Chondrocyte (in vitro differentiated cells): Measurements from ENCODE around the gene OPHN1. TPM values are rescaled to one million over a fixed set of nuclear protein-coding genes. Genes with fewer than 3 reads are reported as not detected.

ENCODE experiments used
- DNase-seq: peaks from one replicate; pipeline ENCODE4 v3.0.0; 2021; ENCODE audit warnings: mixed read lengths, low spot score
- H3K27ac Mint-ChIP-seq: one replicate; pipeline ENCODE4 v1.8.0; 2021; ENCODE audit warnings: mild to moderate bottlenecking, moderate library complexity, mixed read lengths; ENCODE audit not compliant: unreplicated experiment
- H3K27me3 Mint-ChIP-seq: 2 replicates; pipeline ENCODE4 v1.8.0; 2021; ENCODE audit warnings: low read depth, mixed read lengths
- H3K36me3 Mint-ChIP-seq: 2 replicates; pipeline ENCODE4 v1.8.0; 2021; ENCODE audit warnings: low read depth, mixed read lengths
- H3K4me1 Mint-ChIP-seq: 2 replicates; pipeline ENCODE4 v1.8.0; 2021; ENCODE audit warnings: low read depth, mild to moderate bottlenecking, mixed read lengths
- H3K4me3 Mint-ChIP-seq: one replicate; pipeline ENCODE4 v1.8.0; 2021; ENCODE audit warnings: mild to moderate bottlenecking, moderate library complexity, mixed read lengths; ENCODE audit not compliant: unreplicated experiment
- H3K9me3 Mint-ChIP-seq: 2 replicates; pipeline ENCODE4 v1.8.0; 2021; ENCODE audit warnings: low read depth, mixed read lengths
- CTCF ChIP-seq: fragments of 200-600 bp; sonication (generic); IDR thresholded peaks from 2 replicates; pipeline ENCODE4 v1.5.0; 2021; ENCODE audit warnings: antibody characterized with exemption, mild to moderate bottlenecking, moderate library complexity
- total RNA-seq: library from RNA; stranded (reverse); gene quantifications from 3 replicates; pipeline ENCODE4 v1.2.1, GENCODE V29; 2021

OPHN1 gene
- total RNA-seq, 1 donor from 2014 or later, result 6.1 TPM

GRCh38 chrX:68451720-68452119, 18.4 kb upstream of the OPHN1 start:
- Mint-ChIP-seq H3K27ac (no peak overlapping the region), H3K27me3 (no peaks in the 10 kb centered on the region), H3K4me1 (no peaks in the 10 kb centered on the region), H3K36me3 (no peaks in the 10 kb centered on the region), H3K9me3 (no peaks in the 10 kb centered on the region), H3K4me3 (no peak overlapping the region)
- no peak for TF ChIP-seq CTCF
- DNase-seq, result no peak

GRCh38 chrX:68443155-68443868, 10.0 kb upstream of the OPHN1 start:
- H3K9me3 Mint-ChIP-seq, result no peaks in the 10 kb centered on the region
- no peak overlapping the region for H3K4me3 Mint-ChIP-seq
- peak overlapping the region; percentile 12 for H3K27ac Mint-ChIP-seq
- no peaks in the 10 kb centered on the region for H3K36me3 Mint-ChIP-seq
- H3K4me1 Mint-ChIP-seq, result peaks cover 22% of the 10 kb centered on the region
- no peaks in the 10 kb centered on the region for H3K27me3 Mint-ChIP-seq
- no peak for DNase-seq
- TF ChIP-seq CTCF, result no peak

- Mint-ChIP-seq H3K9me3 (no peaks in the 10 kb centered on the region), H3K27ac (no peak overlapping the region), H3K4me3 (no peak overlapping the region), H3K36me3 (no peaks in the 10 kb centered on the region), H3K4me1 (peaks cover 22% of the 10 kb centered on the region), H3K27me3 (no peaks in the 10 kb centered on the region)
- TF ChIP-seq CTCF, result no peak
- no peak for DNase-seq
Measured at GRCh38 chrX:68440940-68441339, 7.6 kb upstream of the OPHN1 start.

GRCh38 chrX:68440442-68440841, 7.1 kb upstream of the OPHN1 start:
- no peak for DNase-seq

GRCh38 chrX:68439341-68439740, 6.0 kb upstream of the OPHN1 start:
- Mint-ChIP-seq H3K9me3 (no peaks in the 10 kb centered on the region), H3K4me3 (no peak overlapping the region), H3K27me3 (no peaks in the 10 kb centered on the region), H3K4me1 (peaks cover 22% of the 10 kb centered on the region), H3K27ac (no peak overlapping the region), H3K36me3 (no peaks in the 10 kb centered on the region)
- DNase-seq, result no peak
- no peak for TF ChIP-seq CTCF

More at GRCh38 chrX:68440442-68440841, 7.1 kb upstream of the OPHN1 start:
- H3K9me3 Mint-ChIP-seq, result no peaks in the 10 kb centered on the region
- H3K27ac Mint-ChIP-seq, result no peak overlapping the region
- H3K4me3 Mint-ChIP-seq, result no peak overlapping the region
- H3K36me3 Mint-ChIP-seq, result no peaks in the 10 kb centered on the region
- no peak for TF ChIP-seq CTCF
- no peaks in the 10 kb centered on the region for H3K27me3 Mint-ChIP-seq
- peaks cover 22% of the 10 kb centered on the region for H3K4me1 Mint-ChIP-seq
